GM19467 (cell line): ENCODE results near the gene APLN.

Experiments used
- ATAC-seq: cut with Tn5 transposase; IDR thresholded peaks from one replicate; pipeline ENCODE4 v1.9.1; 2021; ENCODE audit warnings: mild to moderate bottlenecking, moderate library complexity; ENCODE audit not compliant: unreplicated experiment

Gene APLN

GRCh38 chrX:129663171-129663570 is 8.4 kb upstream of the APLN start:
- no peak for ATAC-seq

GRCh38 chrX:129661369-129661768 is 6.6 kb upstream of the APLN start:
- ATAC-seq = no peak

GRCh38 chrX:129659861-129660260 is 5.1 kb upstream of the APLN start:
- no peak for ATAC-seq

GRCh38 chrX:129659141-129659540 is 4.4 kb upstream of the APLN start:
- ATAC-seq = no peak

GRCh38 chrX:129658429-129658828 is 3.7 kb upstream of the APLN start:
- ATAC-seq = no peak

GRCh38 chrX:129655547-129656249 is 942 bp upstream of the APLN start:
- ATAC-seq = no peak

GRCh38 chrX:129653971-129654651 is 645 bp downstream of the APLN start:
- ATAC-seq = no peak

GRCh38 chrX:129653181-129653970 is 1.4 kb downstream of the APLN start:
- ATAC-seq = no peak

GRCh38 chrX:129652565-129653169 is 2.1 kb downstream of the APLN start:
- ATAC-seq = no peak

- ATAC-seq = no peak
These were observed 2.8 kb downstream of the APLN start for GRCh38 chrX:129651756-129652564.

GRCh38 chrX:129650821-129651510 is 3.8 kb downstream of the APLN start:
- ATAC-seq = no peak

GRCh38 chrX:129650183-129650689 is 4.5 kb downstream of the APLN start:
- no peak for ATAC-seq

GRCh38 chrX:129649268-129650182 is 5.2 kb downstream of the APLN start:
- ATAC-seq = no peak

GRCh38 chrX:129648514-129649267 is 6.1 kb downstream of the APLN start:
- ATAC-seq = no peak

GRCh38 chrX:129647418-129648410 is 7.0 kb downstream of the APLN start:
- no peak for ATAC-seq

- no peak for ATAC-seq
These were observed 8.0 kb downstream of the APLN start for GRCh38 chrX:129646566-129647417.
